Activated naive CD4-positive, alpha-beta T cell treated with anti-CD3 and anti-CD28 coated beads, Interleukin-2, amount 50 U/mL, for 24 hours (primary cell): ENCODE data around the gene PTPRG.

Experiments used
- H3K27ac Mint-ChIP-seq: one replicate; pipeline ENCODE4 v1.8.0; 2021; ENCODE audit warnings: mild to moderate bottlenecking, mixed read lengths
- H3K27me3 Mint-ChIP-seq: one replicate; pipeline ENCODE4 v1.8.0; 2021; ENCODE audit warnings: mixed read lengths
- H3K36me3 Mint-ChIP-seq: one replicate; pipeline ENCODE4 v1.8.0; 2021; ENCODE audit warnings: mixed read lengths
- H3K4me1 Mint-ChIP-seq: one replicate; pipeline ENCODE4 v1.8.0; 2021; ENCODE audit warnings: mixed read lengths
- H3K4me3 Mint-ChIP-seq: one replicate; pipeline ENCODE4 v1.8.0; 2021; ENCODE audit warnings: mild to moderate bottlenecking, mixed read lengths
- H3K9me3 Mint-ChIP-seq: one replicate; pipeline ENCODE4 v1.8.0; 2021; ENCODE audit warnings: mixed read lengths

The PTPRG gene

GRCh38 chr3:62073038-62073437, 511.7 kb downstream of the PTPRG start:
- no peaks in the 10 kb centered on the region for H3K36me3 Mint-ChIP-seq
- H3K27me3 Mint-ChIP-seq = no peaks in the 10 kb centered on the region
- no peaks in the 10 kb centered on the region for H3K9me3 Mint-ChIP-seq
- no peak overlapping the region for H3K27ac Mint-ChIP-seq
- H3K4me1 Mint-ChIP-seq = no peaks in the 10 kb centered on the region
- no peak overlapping the region for H3K4me3 Mint-ChIP-seq

- no peaks in the 10 kb centered on the region for H3K4me1 Mint-ChIP-seq
Observed at GRCh38 chr3:62084558-62084957, 523.2 kb downstream of the PTPRG start.

GRCh38 chr3:62088472-62089104, 527.2 kb downstream of the PTPRG start:
- Mint-ChIP-seq H3K27ac (no peak overlapping the region), H3K27me3 (peaks cover 2% of the 10 kb centered on the region), H3K4me1 (no peaks in the 10 kb centered on the region), H3K36me3 (no peaks in the 10 kb centered on the region), H3K9me3 (no peaks in the 10 kb centered on the region), H3K4me3 (no peak overlapping the region)

More at GRCh38 chr3:62084558-62084957, 523.2 kb downstream of the PTPRG start:
- Mint-ChIP-seq H3K9me3 (no peaks in the 10 kb centered on the region), H3K36me3 (no peaks in the 10 kb centered on the region), H3K27ac (no peak overlapping the region), H3K27me3 (peaks cover 2% of the 10 kb centered on the region), H3K4me3 (no peak overlapping the region)

GRCh38 chr3:62090066-62090465, 528.7 kb downstream of the PTPRG start:
- H3K27ac Mint-ChIP-seq = no peak overlapping the region
- no peaks in the 10 kb centered on the region for H3K36me3 Mint-ChIP-seq
- no peak overlapping the region for H3K4me3 Mint-ChIP-seq
- H3K4me1 Mint-ChIP-seq = no peaks in the 10 kb centered on the region
- peaks cover 4% of the 10 kb centered on the region for H3K27me3 Mint-ChIP-seq
- H3K9me3 Mint-ChIP-seq = no peaks in the 10 kb centered on the region

- H3K4me3 Mint-ChIP-seq = no peak overlapping the region
- H3K9me3 Mint-ChIP-seq = no peaks in the 10 kb centered on the region
- no peaks in the 10 kb centered on the region for H3K36me3 Mint-ChIP-seq
- no peak overlapping the region for H3K27ac Mint-ChIP-seq
- peaks cover 4% of the 10 kb centered on the region for H3K27me3 Mint-ChIP-seq
- H3K4me1 Mint-ChIP-seq = no peaks in the 10 kb centered on the region
Observed at GRCh38 chr3:62090519-62090918, 529.1 kb downstream of the PTPRG start.

GRCh38 chr3:62093025-62093424, 531.7 kb downstream of the PTPRG start:
- Mint-ChIP-seq H3K4me1 (no peaks in the 10 kb centered on the region), H3K4me3 (no peak overlapping the region), H3K9me3 (no peaks in the 10 kb centered on the region), H3K36me3 (no peaks in the 10 kb centered on the region), H3K27ac (no peak overlapping the region), H3K27me3 (peaks cover 5% of the 10 kb centered on the region)

- Mint-ChIP-seq H3K36me3 (no peaks in the 10 kb centered on the region), H3K27ac (no peak overlapping the region), H3K4me3 (no peak overlapping the region), H3K4me1 (no peaks in the 10 kb centered on the region), H3K27me3 (peaks cover 3% of the 10 kb centered on the region), H3K9me3 (no peaks in the 10 kb centered on the region)
Observed at GRCh38 chr3:62094461-62094860, 533.1 kb downstream of the PTPRG start.

- no peaks in the 10 kb centered on the region for H3K9me3 Mint-ChIP-seq
- H3K36me3 Mint-ChIP-seq = no peaks in the 10 kb centered on the region
- peaks cover 3% of the 10 kb centered on the region for H3K27me3 Mint-ChIP-seq
- no peak overlapping the region for H3K27ac Mint-ChIP-seq
- H3K4me3 Mint-ChIP-seq = no peak overlapping the region
- H3K4me1 Mint-ChIP-seq = no peaks in the 10 kb centered on the region
Observed at GRCh38 chr3:62095080-62095479, 533.7 kb downstream of the PTPRG start.

- H3K9me3 Mint-ChIP-seq = no peaks in the 10 kb centered on the region
- H3K4me3 Mint-ChIP-seq = no peak overlapping the region
- H3K36me3 Mint-ChIP-seq = no peaks in the 10 kb centered on the region
- peaks cover 3% of the 10 kb centered on the region for H3K27me3 Mint-ChIP-seq
- H3K27ac Mint-ChIP-seq = no peak overlapping the region
- H3K4me1 Mint-ChIP-seq = no peaks in the 10 kb centered on the region
Observed at GRCh38 chr3:62095756-62096155, 534.4 kb downstream of the PTPRG start.

- Mint-ChIP-seq H3K27me3 (peaks cover 3% of the 10 kb centered on the region), H3K27ac (no peak overlapping the region), H3K4me1 (no peaks in the 10 kb centered on the region), H3K36me3 (no peaks in the 10 kb centered on the region), H3K4me3 (no peak overlapping the region), H3K9me3 (no peaks in the 10 kb centered on the region)
Observed at GRCh38 chr3:62096521-62096920, 535.1 kb downstream of the PTPRG start.

- Mint-ChIP-seq H3K27ac (no peak overlapping the region), H3K36me3 (no peaks in the 10 kb centered on the region), H3K4me1 (no peaks in the 10 kb centered on the region), H3K9me3 (no peaks in the 10 kb centered on the region), H3K4me3 (no peak overlapping the region), H3K27me3 (peaks cover 3% of the 10 kb centered on the region)
Observed at GRCh38 chr3:62097121-62097520, 535.8 kb downstream of the PTPRG start.

- Mint-ChIP-seq H3K27ac (no peak overlapping the region), H3K4me3 (no peak overlapping the region), H3K9me3 (no peaks in the 10 kb centered on the region), H3K4me1 (no peaks in the 10 kb centered on the region), H3K36me3 (no peaks in the 10 kb centered on the region), H3K27me3 (peaks cover 3% of the 10 kb centered on the region)
Observed at GRCh38 chr3:62098646-62099365, 537.4 kb downstream of the PTPRG start.

GRCh38 chr3:62100282-62100989, 539.1 kb downstream of the PTPRG start:
- Mint-ChIP-seq H3K27me3 (peaks cover 2% of the 10 kb centered on the region), H3K36me3 (no peaks in the 10 kb centered on the region), H3K9me3 (no peaks in the 10 kb centered on the region), H3K27ac (no peak overlapping the region), H3K4me3 (no peak overlapping the region), H3K4me1 (no peaks in the 10 kb centered on the region)

- no peaks in the 10 kb centered on the region for H3K9me3 Mint-ChIP-seq
- peaks cover 2% of the 10 kb centered on the region for H3K27me3 Mint-ChIP-seq
- H3K4me1 Mint-ChIP-seq = no peaks in the 10 kb centered on the region
- H3K4me3 Mint-ChIP-seq = no peak overlapping the region
- no peaks in the 10 kb centered on the region for H3K36me3 Mint-ChIP-seq
- H3K27ac Mint-ChIP-seq = no peak overlapping the region
Observed at GRCh38 chr3:62101488-62101887, 540.1 kb downstream of the PTPRG start.

- no peaks in the 10 kb centered on the region for H3K9me3 Mint-ChIP-seq
- no peaks in the 10 kb centered on the region for H3K27me3 Mint-ChIP-seq
- no peak overlapping the region for H3K27ac Mint-ChIP-seq
- H3K4me1 Mint-ChIP-seq = no peaks in the 10 kb centered on the region
- H3K4me3 Mint-ChIP-seq = no peak overlapping the region
- no peaks in the 10 kb centered on the region for H3K36me3 Mint-ChIP-seq
Observed at GRCh38 chr3:62103531-62103930, 542.2 kb downstream of the PTPRG start.

- no peak overlapping the region for H3K4me3 Mint-ChIP-seq
- peaks cover 7% of the 10 kb centered on the region for H3K9me3 Mint-ChIP-seq
- no peaks in the 10 kb centered on the region for H3K36me3 Mint-ChIP-seq
- H3K27ac Mint-ChIP-seq = peak overlapping the region; percentile 48
- no peaks in the 10 kb centered on the region for H3K4me1 Mint-ChIP-seq
- no peaks in the 10 kb centered on the region for H3K27me3 Mint-ChIP-seq
Observed at GRCh38 chr3:62109534-62109933, 548.2 kb downstream of the PTPRG start.
